AG04450 (cell line): ENCODE measurements around the gene DOK1. TPM values are rescaled to one million over a fixed set of nuclear protein-coding genes. Genes with fewer than 3 reads are reported as not detected.

ENCODE experiments used
- CTCF ChIA-PET: fragments of 300-600, 350-600 bp; formaldehyde crosslinking; extraction: SDS; loops from one replicate; lab custom pipeline; 2022; ENCODE audit warnings: antibody characterized with exemption, inconsistent platforms; lab: Charles Lee
- POLR2A ChIA-PET: fragments of 350-600 bp; formaldehyde crosslinking; extraction: SDS; loops from one replicate; lab custom pipeline; 2021; ENCODE audit warnings: antibody characterized with exemption, inconsistent platforms; lab: Yijun Ruan, JAX
- DNase-seq: peaks from one replicate; pipeline ENCODE4 v3.0.0-alpha.2; 2011; ENCODE audit warnings: low read depth, low spot score
- H3K27ac ChIP-seq: one replicate; pipeline ENCODE4 v1.5.1; 2012; ENCODE audit warnings: low read depth, low read length, control low read depth
- H3K27me3 ChIP-seq: one replicate; pipeline ENCODE4 v1.6.0; 2012; ENCODE audit warnings: low read length; ENCODE audit not compliant: control insufficient read depth, insufficient read depth
- H3K4me3 ChIP-seq: 2 replicates; pipeline ENCODE4 v1.5.1; 2011; ENCODE audit warnings: mild to moderate bottlenecking, low read depth, low read length, control low read depth
- H3K9me3 ChIP-seq: 2 replicates; pipeline ENCODE4 v1.5.1; 2012; ENCODE audit warnings: low read length; ENCODE audit not compliant: control insufficient read depth, insufficient read depth
- CTCF ChIP-seq: IDR thresholded peaks from 2 replicates; pipeline ENCODE4 v1.5.1; 2011; ENCODE audit warnings: low read depth, low read length, control low read depth, inconsistent platforms
- polyA plus RNA-seq: library from polyadenylated mRNA; depleted of rRNA; stranded (reverse); fragments of >200 nt; gene quantifications from 2 replicates; pipeline ENCODE4 v1.2.3, GENCODE V29; 2011

DOK1 gene
- polyA plus RNA-seq, 1 experiment: 16.8 TPM

- Histone ChIP-seq H3K27ac (no peak overlapping the region), H3K9me3 (no peaks in the 10 kb centered on the region; the same call in 1 of the 2 replicates), H3K27me3 (no peaks in the 10 kb centered on the region), H3K4me3 (peak overlapping the region; percentile 97)
- ChIA-PET POLR2A (interaction anchor here (0.5 kb wide), 1 partner anchor 173 kb away, joined by 3 read pairs; no protein-coding TSS in a partner anchor), CTCF (no interaction called here)
- no peak for TF ChIP-seq CTCF
- DNase-seq: no peak
Measured at GRCh38 chr2:74556159-74556558, 1.6 kb downstream of the DOK1 start.

GRCh38 chr2:74556831-74557370, 2.4 kb downstream of the DOK1 start:
- no peak for TF ChIP-seq CTCF
- H3K27me3 ChIP-seq: no peaks in the 10 kb centered on the region
- DNase-seq: no peak
- no peak overlapping the region for H3K4me3 ChIP-seq
- ChIA-PET CTCF (no interaction called here), POLR2A (no interaction called here)
- H3K9me3 ChIP-seq: no peaks in the 10 kb centered on the region; the same call in 1 of the 2 replicates
- H3K27ac ChIP-seq: no peak overlapping the region

GRCh38 chr2:74558284-74559230, 4.0 kb downstream of the DOK1 start:
- POLR2A ChIA-PET: interaction anchor here (1.1 to 1.2 kb wide), 2 partner anchors 9 to 17 kb away, joined by 4 to 5 read pairs; no protein-coding TSS in a partner anchor
- no peak for DNase-seq
- CTCF ChIA-PET: interaction anchor here (1.8 kb wide), 1 partner anchor 29 kb away, joined by 7 read pairs; no protein-coding TSS in a partner anchor
- Histone ChIP-seq H3K9me3 (no peaks in the 10 kb centered on the region; the same call in 1 of the 2 replicates), H3K27ac (peak overlapping the region; percentile 4), H3K27me3 (no peaks in the 10 kb centered on the region), H3K4me3 (no peak overlapping the region)
- no peak for TF ChIP-seq CTCF

- ChIA-PET CTCF (interaction anchor here (1.8 kb wide), 1 partner anchor 28 kb away, joined by 7 read pairs; no protein-coding TSS in a partner anchor), POLR2A (interaction anchor here (1.2 kb wide), 1 partner anchor 15 kb away, joined by 4 read pairs; no protein-coding TSS in a partner anchor)
- DNase-seq: no peak
- no peak overlapping the region for H3K4me3 ChIP-seq
- H3K9me3 ChIP-seq: no peaks in the 10 kb centered on the region; the same call in 1 of the 2 replicates
- H3K27ac ChIP-seq: no peak overlapping the region
- no peaks in the 10 kb centered on the region for H3K27me3 ChIP-seq
- no peak for TF ChIP-seq CTCF
Measured at GRCh38 chr2:74559912-74560311, 5.4 kb downstream of the DOK1 start.
